ENCODE measurements around the gene LRP1B.

- TF ChIP-seq POLR2A (IDR thresholded peaks at IDR 0.05; ENCODE audit: low read length) (no peak), JUNB (IDR thresholded peaks at IDR 0.05) (no peak)
Observed at GRCh38 chr2:141118836-141119235, 1012.0 kb downstream of the LRP1B start.

All from A549 (cell line).